ENCODE data around the gene NAA60. TPM values are rescaled to one million over a fixed set of nuclear protein-coding genes. Genes with fewer than 3 reads are reported as not detected.
"Not testable (repeated sequence)": the region's sequence is repeated elsewhere in the genome, so short reads cannot be mapped to it uniquely, and the experiment has no call there.

NAA60 gene
- total and polyA plus RNA-seq, 8 donors: 35.9 to 54.6 (median 47.1) TPM

- intact Hi-C loops (cut with DNase I): no loop called here
- peaks cover 0 to 53% of the 10 kb centered on the region in 2 donors for H3K36me3 ChIP-seq
These were observed 82.5 kb downstream of the NAA60 start for GRCh38 chr16:3525951-3526350.

GRCh38 chr16:3527216-3527829 lies 83.8 kb downstream of the NAA60 start:
- H3K4me1 ChIP-seq; H3K9me3 ChIP-seq; H3K27ac ChIP-seq; intact Hi-C loops (cut with DNase I); ATAC-seq; H3K27me3 ChIP-seq; H3K4me3 ChIP-seq: not testable (repeated sequence)
- TF ChIP-seq CTCF (IDR thresholded peaks at IDR 0.05): peak; percentile 57 to 73
- peaks cover 0 to 51% of the 10 kb centered on the region in 2 donors for H3K36me3 ChIP-seq
- peak in 3 of 4 donors; percentile 13 to 86 (median 78) for DNase-seq

More at GRCh38 chr16:3525951-3526350, 82.5 kb downstream of the NAA60 start:
- Histone ChIP-seq H3K4me3 (no peak overlapping the region), H3K4me1 (no peaks in the 10 kb centered on the region), H3K9me3 (no peaks in the 10 kb centered on the region), H3K27ac (no peak overlapping the region), H3K27me3 (no peaks in the 10 kb centered on the region)
- TF ChIP-seq CTCF (IDR thresholded peaks at IDR 0.05): no peak
- ATAC-seq: no peak
- no peak for DNase-seq

- H3K27ac ChIP-seq: no peak overlapping the region
- no peak for TF ChIP-seq CTCF (IDR thresholded peaks at IDR 0.05)
- peaks cover 0 to 53% of the 10 kb centered on the region in 2 donors for H3K36me3 ChIP-seq
- no peaks in the 10 kb centered on the region for H3K27me3 ChIP-seq
- H3K4me1 ChIP-seq: no peaks in the 10 kb centered on the region
- no peaks in the 10 kb centered on the region for H3K9me3 ChIP-seq
- DNase-seq (no peak), ATAC-seq (no peak)
- H3K4me3 ChIP-seq: no peak overlapping the region
- intact Hi-C loops (cut with DNase I): no loop called here
These were observed 84.9 kb downstream of the NAA60 start for GRCh38 chr16:3528406-3528805.

- H3K4me1 ChIP-seq: no peaks in the 10 kb centered on the region
- intact Hi-C loops (cut with DNase I): no loop called here
- no peak for ATAC-seq
- no peaks in the 10 kb centered on the region for H3K9me3 ChIP-seq
- no peak for TF ChIP-seq CTCF (IDR thresholded peaks at IDR 0.05)
- no peaks in the 10 kb centered on the region for H3K27me3 ChIP-seq
- DNase-seq: no peak
- no peak overlapping the region for H3K27ac ChIP-seq
- no peak overlapping the region for H3K4me3 ChIP-seq
- H3K36me3 ChIP-seq: peaks cover 0 to 52% of the 10 kb centered on the region in 2 donors
These were observed 85.7 kb downstream of the NAA60 start for GRCh38 chr16:3529175-3529574.

GRCh38 chr16:3530371-3530914 lies 87.0 kb downstream of the NAA60 start:
- H3K4me1 ChIP-seq: no peaks in the 10 kb centered on the region
- no peak overlapping the region for H3K27ac ChIP-seq
- H3K27me3 ChIP-seq: no peaks in the 10 kb centered on the region
- ATAC-seq: no peak
- H3K9me3 ChIP-seq: no peaks in the 10 kb centered on the region
- intact Hi-C loops (cut with DNase I): no loop called here
- H3K4me3 ChIP-seq: no peak overlapping the region
- no peak for TF ChIP-seq CTCF (IDR thresholded peaks at IDR 0.05)
- DNase-seq: no peak
- peaks cover 0 to 51% of the 10 kb centered on the region in 2 donors for H3K36me3 ChIP-seq
